GM23248 (cell line): Measurements from ENCODE around the gene CCDC85C. TPM values are rescaled to one million over a fixed set of nuclear protein-coding genes. Genes with fewer than 3 reads are reported as not detected.

ENCODE experiments used
- DNase-seq: peaks from one replicate; pipeline ENCODE4 v3.0.0-alpha.2; 2015
- H2AFZ ChIP-seq: fragments of 200-600 bp; sonication (generic); 2 replicates; pipeline ENCODE4 v1.6.1; 2016; ENCODE audit warnings: antibody characterized with exemption
- H3F3A ChIP-seq: fragments of 200-600 bp; sonication (generic); 2 replicates; pipeline ENCODE4 v1.6.1; 2016; ENCODE audit warnings: mild to moderate bottlenecking, antibody characterized with exemption, mixed run types; ENCODE audit not compliant: insufficient read depth
- H3K27ac ChIP-seq: fragments of 200-600 bp; sonication (generic); 2 replicates; pipeline ENCODE4 v1.5.1; 2016; ENCODE audit warnings: mild to moderate bottlenecking
- H3K27me3 ChIP-seq: fragments of 200-600 bp; sonication (generic); replicated peaks from 2 replicates; pipeline ENCODE4 v1.6.1; 2016; ENCODE audit warnings: mild to moderate bottlenecking; ENCODE audit not compliant: insufficient read depth
- H3K36me3 ChIP-seq: fragments of 200-600 bp; sonication (generic); 2 replicates; pipeline ENCODE4 v1.6.1; 2016; ENCODE audit warnings: low read depth, mild to moderate bottlenecking
- H3K4me1 ChIP-seq: fragments of 200-600 bp; sonication (generic); 2 replicates; pipeline ENCODE4 v1.6.1; 2016; ENCODE audit warnings: mild to moderate bottlenecking; ENCODE audit not compliant: insufficient read depth
- H3K4me2 ChIP-seq: fragments of 200-600 bp; sonication (generic); one replicate; pipeline ENCODE4 v1.6.1; 2016; ENCODE audit warnings: mild to moderate bottlenecking; ENCODE audit not compliant: unreplicated experiment
- H3K4me3 ChIP-seq: fragments of 200-600 bp; sonication (generic); 2 replicates; pipeline ENCODE4 v1.5.1; 2016; ENCODE audit warnings: mild to moderate bottlenecking
- H3K79me2 ChIP-seq: fragments of 200-600 bp; sonication (generic); 2 replicates; pipeline ENCODE4 v1.6.1; 2016; ENCODE audit warnings: mild to moderate bottlenecking; ENCODE audit not compliant: insufficient read depth
- H3K9ac ChIP-seq: fragments of 200-600 bp; sonication (generic); 2 replicates; pipeline ENCODE4 v1.6.1; 2016; ENCODE audit warnings: mild to moderate bottlenecking
- H3K9me2 ChIP-seq: fragments of 200-600 bp; sonication (generic); 2 replicates; pipeline ENCODE4 v1.6.1; 2016; ENCODE audit warnings: mixed run types, mild to moderate bottlenecking, moderate library complexity; ENCODE audit not compliant: insufficient read depth
- H3K9me3 ChIP-seq: fragments of 200-600 bp; sonication (generic); one replicate; pipeline ENCODE4 v1.6.1; 2017; ENCODE audit warnings: low read depth
- H4K20me1 ChIP-seq: fragments of 200-600 bp; sonication (generic); 2 replicates; pipeline ENCODE4 v1.6.0; 2016; ENCODE audit not compliant: insufficient read depth
- EZH2 ChIP-seq: fragments of 200-600 bp; sonication (generic); IDR thresholded peaks from 2 replicates; pipeline ENCODE4 v1.6.1; 2018; ENCODE audit warnings: antibody characterized with exemption, mild to moderate bottlenecking; ENCODE audit not compliant: insufficient read depth, poor library complexity, severe bottlenecking
- EZH2phosphoT487 ChIP-seq: fragments of 200-600 bp; sonication (generic); IDR thresholded peaks from 2 replicates; pipeline ENCODE4 v1.6.1; 2018; ENCODE audit warnings: antibody characterized with exemption, moderate library complexity, mild to moderate bottlenecking, low read depth; ENCODE audit not compliant: insufficient read depth
- WGBS, 2 experiments: methylation state at CpG; one replicate each; pipeline ENCODE4 v1.1.6; 2015 to 2017; ENCODE audit warnings: low lambda C conversion rate in 2 of 2, low coverage in 1 of 2; ENCODE audit errors: missing lambda C conversion rate in 2 of 2; 5-methylcytosine and 5-hydroxymethylcytosine counted together
- in situ Hi-C: fragments of 300-500 bp; cut with MboI; formaldehyde crosslinking; loops from 2 replicates; pipeline ENCODE4 v1.15.0; 2020
- polyA plus RNA-seq: library from polyadenylated mRNA; unstranded; fragments of >200 nt; fragmentation: Nextera tagmentation; extraction: Ambion mirVana; gene quantifications from 2 replicates; pipeline ENCODE4 v1.2.1, GENCODE V29; 2016
- total RNA-seq: library from RNA; depleted of rRNA; stranded (reverse); fragments of >200 nt; shearing (Covaris generic); gene quantifications from 2 replicates; pipeline ENCODE4 v1.2.3, GENCODE V29; 2014

The CCDC85C gene
- total and polyA plus RNA-seq, 2 experiments from 2014 or later = 0.68 to 11.0 TPM

- peaks cover 18% of the 10 kb centered on the region; the same call in 1 of the 2 replicates for H4K20me1 ChIP-seq
- H3K9me2 ChIP-seq = no peaks in the 10 kb centered on the region
- peaks cover 26% of the 10 kb centered on the region; the same call in 1 of the 2 replicates for H3K4me1 ChIP-seq
- H3K36me3 ChIP-seq = no peaks in the 10 kb centered on the region
- H3K4me2 ChIP-seq = no peak overlapping the region
- H3K27me3 ChIP-seq = no peaks in the 10 kb centered on the region
- H3F3A ChIP-seq = peaks cover 15% of the 10 kb centered on the region; the same call in 1 of the 2 replicates
- no peak for DNase-seq
- in situ Hi-C loops = no loop called here
- no peak overlapping the region for H3K9ac ChIP-seq
- H3K27ac ChIP-seq = no peak overlapping the region
- peaks cover 92% of the 10 kb centered on the region for H3K79me2 ChIP-seq
- 97% methylated on average over 2 of the region's 2 CpGs for WGBS, 2 experiments
- no peak overlapping the region for H3K4me3 ChIP-seq
- TF ChIP-seq EZH2 = no peak
- H2AFZ ChIP-seq = no peak overlapping the region
- H3K9me3 ChIP-seq = no peaks in the 10 kb centered on the region
Observed at GRCh38 chr14:99475660-99476059, 128.3 kb downstream of the CCDC85C start.

DNA sequence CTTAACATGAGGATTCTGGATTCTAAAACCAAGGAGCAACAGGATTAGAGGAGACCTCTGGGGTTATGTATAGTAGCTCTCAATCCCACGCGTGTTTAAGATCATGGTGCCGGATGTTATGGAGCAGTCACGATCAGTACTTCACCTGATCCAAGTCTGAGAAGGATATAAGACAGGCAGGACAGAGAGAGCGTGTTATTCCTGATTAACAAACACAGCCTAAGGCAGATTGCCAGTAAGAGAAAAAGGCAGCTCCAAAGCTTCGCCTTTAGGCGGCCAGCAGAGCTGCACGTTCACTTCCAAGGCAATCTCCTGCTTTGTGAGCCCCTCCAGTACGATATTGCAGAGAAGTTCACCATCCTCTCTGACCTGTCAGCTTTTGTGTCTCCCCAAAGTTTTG lies 128.8 kb downstream of the CCDC85C start:
- no peak overlapping the region for H3K27ac ChIP-seq
- H3K9ac ChIP-seq = no peak overlapping the region
- H3K9me3 ChIP-seq = no peaks in the 10 kb centered on the region
- no peak overlapping the region for H3K4me3 ChIP-seq
- no peaks in the 10 kb centered on the region for H3K9me2 ChIP-seq
- H3K36me3 ChIP-seq = no peaks in the 10 kb centered on the region
- H3K27me3 ChIP-seq = no peaks in the 10 kb centered on the region
- peaks cover 26% of the 10 kb centered on the region; the same call in 1 of the 2 replicates for H3K4me1 ChIP-seq
- in situ Hi-C loops = no loop called here
- H3K79me2 ChIP-seq = peaks cover 97% of the 10 kb centered on the region
- peaks cover 15% of the 10 kb centered on the region; the same call in 1 of the 2 replicates for H3F3A ChIP-seq
- DNase-seq = no peak
- WGBS, 2 experiments = 92 to 94% methylated on average over 9 of the region's 9 CpGs
- H2AFZ ChIP-seq = no peak overlapping the region
- peaks cover 18% of the 10 kb centered on the region; the same call in 1 of the 2 replicates for H4K20me1 ChIP-seq
- TF ChIP-seq EZH2phosphoT487 (no peak), EZH2 (no peak)
- no peak overlapping the region for H3K4me2 ChIP-seq

- H3K4me2 ChIP-seq = no peak overlapping the region
- H3K9me3 ChIP-seq = no peaks in the 10 kb centered on the region
- H3K4me3 ChIP-seq = no peak overlapping the region
- H3K27me3 ChIP-seq = no peaks in the 10 kb centered on the region
- peaks cover 18% of the 10 kb centered on the region; the same call in 1 of the 2 replicates for H4K20me1 ChIP-seq
- TF ChIP-seq EZH2 (no peak), EZH2phosphoT487 (no peak)
- in situ Hi-C loops = no loop called here
- peaks cover 16% of the 10 kb centered on the region; the same call in 1 of the 2 replicates for H3K4me1 ChIP-seq
- H3K79me2 ChIP-seq = peaks cover 100% of the 10 kb centered on the region
- H2AFZ ChIP-seq = no peak overlapping the region
- no peaks in the 10 kb centered on the region for H3K36me3 ChIP-seq
- no peak for DNase-seq
- 82% methylated on average over 3 of the region's 3 CpGs for WGBS, 2 experiments
- no peaks in the 10 kb centered on the region for H3K9me2 ChIP-seq
- H3K9ac ChIP-seq = no peak overlapping the region
- no peak overlapping the region for H3K27ac ChIP-seq
- 0 out of 2 replicates have a peak, but pooled peaks cover 5% of the 10 kb centered on the region for H3F3A ChIP-seq
Observed at GRCh38 chr14:99473458-99473857, 130.5 kb downstream of the CCDC85C start.

GRCh38 chr14:99472937-99473336 lies 131.1 kb downstream of the CCDC85C start:
- no peak for DNase-seq
- Histone ChIP-seq H3K4me2 (no peak overlapping the region), H3K36me3 (no peaks in the 10 kb centered on the region), H4K20me1 (peaks cover 18% of the 10 kb centered on the region; the same call in 1 of the 2 replicates), H3K9me2 (no peaks in the 10 kb centered on the region), H3K27ac (no peak overlapping the region), H2AFZ (no peak overlapping the region), H3F3A (0 out of 2 replicates have a peak, but pooled peaks cover 5% of the 10 kb centered on the region), H3K4me3 (no peak overlapping the region), H3K9ac (no peak overlapping the region), H3K27me3 (no peaks in the 10 kb centered on the region), H3K9me3 (no peaks in the 10 kb centered on the region), H3K79me2 (peaks cover 100% of the 10 kb centered on the region), H3K4me1 (peaks cover 11% of the 10 kb centered on the region; the same call in 1 of the 2 replicates)
- TF ChIP-seq EZH2 (no peak), EZH2phosphoT487 (no peak)
- 88 to 95% methylated on average over 4 of the region's 4 CpGs for WGBS, 2 experiments
- in situ Hi-C loops = no loop called here
